Hepatocyte (in vitro differentiated cells): Measurements from ENCODE around the gene ARHGAP18. TPM values are rescaled to one million over a fixed set of nuclear protein-coding genes. Genes with fewer than 3 reads are reported as not detected.

Source experiments
- DNase-seq: peaks from one replicate; pipeline ENCODE4 v3.0.0-alpha.2; 2016; ENCODE audit warnings: low spot score
- H2AFZ ChIP-seq: fragments of 200-600 bp; sonication (generic); 2 replicates; pipeline ENCODE4 v1.6.0; 2016; ENCODE audit warnings: antibody characterized with exemption, mild to moderate bottlenecking
- H3K27ac ChIP-seq: fragments of 200-600 bp; sonication (generic); 2 replicates; pipeline ENCODE4 v1.5.1; 2016; ENCODE audit warnings: mild to moderate bottlenecking
- H3K27me3 ChIP-seq: fragments of 200-600 bp; sonication (generic); 2 replicates; pipeline ENCODE4 v1.6.1; 2016
- H3K36me3 ChIP-seq: fragments of 200-600 bp; sonication (generic); replicated peaks from 2 replicates; pipeline ENCODE4 v1.5.1; 2016; ENCODE audit warnings: low read depth; ENCODE audit not compliant: insufficient read depth
- H3K4me1 ChIP-seq: fragments of 200-600 bp; sonication (generic); 2 replicates; pipeline ENCODE4 v1.5.1; 2016; ENCODE audit warnings: mild to moderate bottlenecking, moderate library complexity; ENCODE audit not compliant: insufficient read depth
- H3K4me2 ChIP-seq: fragments of 200-600 bp; sonication (generic); 2 replicates; pipeline ENCODE4 v1.6.0; 2016
- H3K4me3 ChIP-seq: fragments of 200-600 bp; sonication (generic); 2 replicates; pipeline ENCODE4 v1.5.1; 2016; ENCODE audit warnings: mild to moderate bottlenecking
- H3K79me2 ChIP-seq: fragments of 200-600 bp; sonication (generic); 2 replicates; pipeline ENCODE4 v1.6.0; 2017; ENCODE audit warnings: mild to moderate bottlenecking
- H3K9me2 ChIP-seq: fragments of 200-600 bp; sonication (generic); replicated peaks from 2 replicates; pipeline ENCODE4 v1.6.0; 2017; ENCODE audit warnings: mild to moderate bottlenecking; ENCODE audit not compliant: insufficient read depth
- H3K9me3 ChIP-seq: fragments of 200-600 bp; sonication (generic); 2 replicates; pipeline ENCODE4 v1.5.1; 2016; ENCODE audit warnings: low read depth, mild to moderate bottlenecking
- H4K20me1 ChIP-seq: fragments of 200-600 bp; sonication (generic); 2 replicates; pipeline ENCODE4 v1.6.0; 2016; ENCODE audit warnings: mild to moderate bottlenecking; ENCODE audit not compliant: insufficient read depth, poor library complexity, severe bottlenecking
- EZH2 ChIP-seq: fragments of 200-600 bp; sonication (generic); IDR thresholded peaks from 2 replicates; pipeline ENCODE4 v1.6.1; 2016; ENCODE audit warnings: antibody characterized with exemption, mild to moderate bottlenecking, borderline replicate concordance
- EZH2phosphoT487 ChIP-seq: fragments of 200-600 bp; sonication (generic); IDR thresholded peaks from one replicate; pipeline ENCODE4 v1.6.1; 2018; ENCODE audit warnings: antibody characterized with exemption, mild to moderate bottlenecking, low read depth, moderate library complexity; ENCODE audit not compliant: unreplicated experiment, severe bottlenecking
- WGBS: methylation state at CpG from one replicate; pipeline ENCODE4 v1.1.6; 2016; ENCODE audit warnings: low lambda C conversion rate; ENCODE audit errors: missing lambda C conversion rate; 5-methylcytosine and 5-hydroxymethylcytosine counted together
- polyA plus RNA-seq: library from polyadenylated mRNA; unstranded; fragments of >200 nt; fragmentation: Nextera tagmentation; extraction: Ambion mirVana; gene quantifications from 2 replicates; pipeline ENCODE4 v1.2.1, GENCODE V29; 2016
- total RNA-seq: library from RNA; depleted of rRNA; stranded (reverse); fragments of >200 nt; gene quantifications from 2 replicates; pipeline ENCODE4 v1.2.3, GENCODE V29; 2014
- TF ChIP-seq, protein P1 (sequence below): fragments of 200-600 bp; sonication (generic); IDR thresholded peaks from 2 replicates; pipeline ENCODE4 v1.5.1; 2016; ENCODE audit warnings: antibody characterized with exemption, mild to moderate bottlenecking; ENCODE audit not compliant: poor library complexity

Gene ARHGAP18
- total and polyA plus RNA-seq, 2 experiments from 2014 or later, result 14.7 to 34.8 TPM

DNA sequence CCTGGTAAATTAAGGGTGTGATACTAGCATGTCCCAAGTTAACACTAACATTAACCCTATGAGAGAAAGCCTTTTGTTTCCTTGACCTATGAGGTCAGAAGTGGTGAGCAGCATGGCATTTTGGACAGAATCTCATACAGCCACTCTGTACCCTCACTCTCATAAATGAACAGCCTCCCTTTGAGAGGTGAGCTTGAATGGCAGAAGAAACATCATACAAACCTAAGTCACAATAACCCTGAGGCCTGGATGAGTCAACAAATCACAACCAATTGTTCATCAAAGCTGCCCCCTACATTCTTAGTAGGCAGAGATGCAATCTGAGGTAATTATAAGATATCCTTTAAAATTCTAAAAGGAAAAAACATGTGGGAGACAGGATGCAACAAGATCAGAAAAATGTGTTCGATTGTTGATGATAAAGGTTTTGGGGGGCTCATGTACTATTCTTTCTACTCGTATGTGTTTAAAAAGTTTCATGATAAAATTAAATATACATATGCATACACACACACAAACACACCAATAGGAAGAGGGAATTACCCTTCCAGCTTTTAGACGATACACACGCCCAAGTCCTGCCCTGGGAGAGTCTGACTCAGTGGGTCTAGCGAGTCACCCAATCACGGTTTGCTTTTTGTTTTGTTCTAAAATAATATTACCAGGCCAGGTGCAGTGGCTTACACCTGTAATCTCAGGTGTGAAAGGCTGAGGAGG lies 117.3 kb downstream of the ARHGAP18 start:
- Histone ChIP-seq H3K9me2 (no peaks in the 10 kb centered on the region), H3K27ac (no peak overlapping the region), H3K79me2 (no peaks in the 10 kb centered on the region), H3K4me2 (no peak overlapping the region), H3K4me3 (no peak overlapping the region), H3K4me1 (no peaks in the 10 kb centered on the region), H3K9me3 (no peaks in the 10 kb centered on the region), H4K20me1 (no peaks in the 10 kb centered on the region), H3K36me3 (no peaks in the 10 kb centered on the region), H3K27me3 (no peaks in the 10 kb centered on the region), H2AFZ (no peak overlapping the region)
- 89% methylated on average over 6 of the region's 6 CpGs for WGBS
- no peak for DNase-seq
- no peak for TF ChIP-seq EZH2phosphoT487
- no peak for TF ChIP-seq EZH2
- TF ChIP-seq, protein P1, sequence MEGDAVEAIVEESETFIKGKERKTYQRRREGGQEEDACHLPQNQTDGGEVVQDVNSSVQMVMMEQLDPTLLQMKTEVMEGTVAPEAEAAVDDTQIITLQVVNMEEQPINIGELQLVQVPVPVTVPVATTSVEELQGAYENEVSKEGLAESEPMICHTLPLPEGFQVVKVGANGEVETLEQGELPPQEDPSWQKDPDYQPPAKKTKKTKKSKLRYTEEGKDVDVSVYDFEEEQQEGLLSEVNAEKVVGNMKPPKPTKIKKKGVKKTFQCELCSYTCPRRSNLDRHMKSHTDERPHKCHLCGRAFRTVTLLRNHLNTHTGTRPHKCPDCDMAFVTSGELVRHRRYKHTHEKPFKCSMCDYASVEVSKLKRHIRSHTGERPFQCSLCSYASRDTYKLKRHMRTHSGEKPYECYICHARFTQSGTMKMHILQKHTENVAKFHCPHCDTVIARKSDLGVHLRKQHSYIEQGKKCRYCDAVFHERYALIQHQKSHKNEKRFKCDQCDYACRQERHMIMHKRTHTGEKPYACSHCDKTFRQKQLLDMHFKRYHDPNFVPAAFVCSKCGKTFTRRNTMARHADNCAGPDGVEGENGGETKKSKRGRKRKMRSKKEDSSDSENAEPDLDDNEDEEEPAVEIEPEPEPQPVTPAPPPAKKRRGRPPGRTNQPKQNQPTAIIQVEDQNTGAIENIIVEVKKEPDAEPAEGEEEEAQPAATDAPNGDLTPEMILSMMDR, result no peak

- Histone ChIP-seq H3K27ac (no peak overlapping the region), H3K4me1 (no peaks in the 10 kb centered on the region), H3K79me2 (no peaks in the 10 kb centered on the region), H3K36me3 (no peaks in the 10 kb centered on the region), H3K9me3 (no peaks in the 10 kb centered on the region), H3K4me3 (no peak overlapping the region), H2AFZ (no peak overlapping the region), H3K27me3 (no peaks in the 10 kb centered on the region), H3K9me2 (no peaks in the 10 kb centered on the region), H3K4me2 (no peak overlapping the region), H4K20me1 (no peaks in the 10 kb centered on the region)
- TF ChIP-seq, protein P1, result no peak
- TF ChIP-seq EZH2 (no peak), EZH2phosphoT487 (no peak)
- no peak for DNase-seq
- 85% methylated on average over 4 of the region's 4 CpGs for WGBS
These were observed 119.5 kb downstream of the ARHGAP18 start for GRCh38 chr6:129590408-129591022.

- no peak for DNase-seq
- no peaks in the 10 kb centered on the region for H3K9me2 ChIP-seq
- H3K79me2 ChIP-seq, result no peaks in the 10 kb centered on the region
- H4K20me1 ChIP-seq, result no peaks in the 10 kb centered on the region
- no peak overlapping the region for H3K4me3 ChIP-seq
- no peak overlapping the region for H3K27ac ChIP-seq
- H3K9me3 ChIP-seq, result no peaks in the 10 kb centered on the region
- H3K36me3 ChIP-seq, result no peaks in the 10 kb centered on the region
- H3K27me3 ChIP-seq, result no peaks in the 10 kb centered on the region
- TF ChIP-seq, protein P1, result no peak
- TF ChIP-seq EZH2 (no peak), EZH2phosphoT487 (no peak)
- no peak overlapping the region for H3K4me2 ChIP-seq
- H3K4me1 ChIP-seq, result no peaks in the 10 kb centered on the region
- 93% methylated on average over 2 of the region's 2 CpGs for WGBS
- no peak overlapping the region for H2AFZ ChIP-seq
These were observed 123.2 kb downstream of the ARHGAP18 start for GRCh38 chr6:129586815-129587214.
